SJSA1 (cell line): Measurements from ENCODE around the gene FRMD4B. TPM values are rescaled to one million over a fixed set of nuclear protein-coding genes. Genes with fewer than 3 reads are reported as not detected.
A peak's percentile ranks its signal among the peaks of the same experiment; 100 is the strongest.

Experiments used
- DNase-seq, 2 experiments: peaks; one replicate each; pipeline ENCODE4 v3.0.0-alpha.2; 2015 to 2020; ENCODE audit warnings: low spot score in 2 of 2, low read depth in 1 of 2
- H3K27ac ChIP-seq: fragments of 250-450 bp; sonication (Bioruptor Pico); 2 replicates; pipeline ENCODE4 v1.5.1; 2020; ENCODE audit warnings: mild to moderate bottlenecking, moderate library complexity
- H3K27me3 ChIP-seq: fragments of 250-450 bp; sonication (Bioruptor Pico); replicated peaks from 2 replicates; pipeline ENCODE4 v1.5.1; 2020; ENCODE audit warnings: mild to moderate bottlenecking, moderate library complexity
- H3K36me3 ChIP-seq: fragments of 250-450 bp; sonication (Bioruptor Pico); 2 replicates; pipeline ENCODE4 v1.5.1; 2020; ENCODE audit warnings: mild to moderate bottlenecking
- H3K4me1 ChIP-seq: fragments of 250-450 bp; sonication (Bioruptor Pico); replicated peaks from 2 replicates; pipeline ENCODE4 v1.6.1; 2021; ENCODE audit warnings: mild to moderate bottlenecking
- H3K4me3 ChIP-seq: fragments of 250-450 bp; sonication (Bioruptor Pico); 2 replicates; pipeline ENCODE4 v1.5.1; 2020; ENCODE audit warnings: mild to moderate bottlenecking
- H3K9me3 ChIP-seq: fragments of 250-450 bp; sonication (Bioruptor Pico); replicated peaks from 2 replicates; pipeline ENCODE4 v1.5.1; 2020; ENCODE audit warnings: mild to moderate bottlenecking
- total RNA-seq: library from RNA; depleted of rRNA; stranded (reverse); fragments of >200 nt; shearing (Covaris generic); gene quantifications from 2 replicates; pipeline ENCODE4 v1.2.3, GENCODE V29; 2014

Gene FRMD4B
- total RNA-seq, 1 experiment from 2014 or later, result 1.3 TPM

DNA sequence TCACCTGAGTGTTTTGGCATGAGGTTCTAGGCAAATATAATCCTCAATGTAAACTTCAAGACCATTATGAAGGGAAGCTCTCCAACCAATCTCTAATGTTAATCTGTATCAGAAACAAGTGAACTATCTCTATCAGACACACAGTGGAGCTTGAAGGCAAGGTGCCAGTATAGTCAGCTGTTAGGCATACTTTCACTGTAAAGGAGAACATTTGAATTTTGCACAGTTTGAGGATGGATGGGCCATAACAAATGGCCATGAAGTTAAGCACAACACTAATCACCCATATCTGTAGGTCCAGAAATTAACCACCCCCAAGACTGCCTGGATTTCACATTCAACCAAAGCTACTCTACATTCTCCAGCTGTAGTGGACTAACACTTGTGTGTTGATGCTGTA is 194.4 kb downstream of the FRMD4B start:
- Histone ChIP-seq H3K9me3 (no peaks in the 10 kb centered on the region), H3K27ac (no peak overlapping the region), H3K27me3 (no peaks in the 10 kb centered on the region), H3K4me3 (no peak overlapping the region), H3K4me1 (no peaks in the 10 kb centered on the region), H3K36me3 (no peaks in the 10 kb centered on the region)
- DNase-seq, result no peak

DNA sequence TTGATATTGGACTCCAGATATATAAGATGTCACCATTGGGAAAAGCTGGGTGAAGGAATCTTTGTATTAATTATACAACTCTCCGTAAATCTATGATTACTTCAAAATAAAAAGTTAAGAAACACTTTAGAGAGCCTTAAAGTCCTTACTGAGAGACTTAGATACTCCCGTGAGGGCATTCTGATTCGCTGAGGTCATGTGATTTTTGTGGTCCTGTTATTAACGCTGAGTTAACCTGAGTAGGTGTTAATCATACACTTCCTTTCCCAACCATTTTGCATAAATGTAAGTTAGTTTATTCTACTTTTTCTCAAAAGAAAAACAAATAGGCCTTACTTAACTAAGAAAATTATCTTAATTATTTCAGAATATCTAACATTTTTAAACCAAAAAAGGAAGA is 196.4 kb downstream of the FRMD4B start:
- no peak for DNase-seq
- Histone ChIP-seq H3K27ac (no peak overlapping the region), H3K36me3 (no peaks in the 10 kb centered on the region), H3K27me3 (no peaks in the 10 kb centered on the region), H3K9me3 (no peaks in the 10 kb centered on the region), H3K4me3 (no peak overlapping the region), H3K4me1 (no peaks in the 10 kb centered on the region)

DNA sequence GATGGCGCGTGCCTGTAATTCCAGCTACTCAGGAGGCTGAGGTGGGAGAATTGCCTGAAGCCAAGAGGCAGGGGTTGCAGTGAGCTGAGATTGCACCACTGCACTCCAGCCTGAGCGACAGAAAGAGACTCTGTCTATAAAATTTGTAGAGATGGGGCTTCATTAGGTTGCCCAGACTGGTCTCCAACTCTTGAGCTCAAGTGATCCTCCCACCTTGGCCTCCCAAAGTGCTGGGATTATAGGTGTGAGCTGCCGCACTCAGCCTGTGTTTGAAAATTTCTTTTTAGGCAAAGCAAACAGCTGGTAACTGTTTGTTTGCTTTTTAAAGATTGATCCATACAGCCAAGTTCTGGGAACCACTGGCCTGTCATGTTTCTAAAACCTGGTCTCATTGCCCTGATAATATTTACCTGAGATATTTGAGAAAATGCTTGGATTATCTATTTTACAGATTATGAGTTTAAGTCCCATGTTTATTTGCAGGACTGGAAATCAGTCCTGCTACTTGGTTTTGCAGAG is 199.3 kb downstream of the FRMD4B start:
- no peak overlapping the region for H3K4me3 ChIP-seq
- H3K4me1 ChIP-seq, result peaks cover 17% of the 10 kb centered on the region
- no peaks in the 10 kb centered on the region for H3K9me3 ChIP-seq
- H3K27ac ChIP-seq, result no peak overlapping the region
- no peaks in the 10 kb centered on the region for H3K27me3 ChIP-seq
- no peak for DNase-seq
- no peaks in the 10 kb centered on the region for H3K36me3 ChIP-seq

DNA sequence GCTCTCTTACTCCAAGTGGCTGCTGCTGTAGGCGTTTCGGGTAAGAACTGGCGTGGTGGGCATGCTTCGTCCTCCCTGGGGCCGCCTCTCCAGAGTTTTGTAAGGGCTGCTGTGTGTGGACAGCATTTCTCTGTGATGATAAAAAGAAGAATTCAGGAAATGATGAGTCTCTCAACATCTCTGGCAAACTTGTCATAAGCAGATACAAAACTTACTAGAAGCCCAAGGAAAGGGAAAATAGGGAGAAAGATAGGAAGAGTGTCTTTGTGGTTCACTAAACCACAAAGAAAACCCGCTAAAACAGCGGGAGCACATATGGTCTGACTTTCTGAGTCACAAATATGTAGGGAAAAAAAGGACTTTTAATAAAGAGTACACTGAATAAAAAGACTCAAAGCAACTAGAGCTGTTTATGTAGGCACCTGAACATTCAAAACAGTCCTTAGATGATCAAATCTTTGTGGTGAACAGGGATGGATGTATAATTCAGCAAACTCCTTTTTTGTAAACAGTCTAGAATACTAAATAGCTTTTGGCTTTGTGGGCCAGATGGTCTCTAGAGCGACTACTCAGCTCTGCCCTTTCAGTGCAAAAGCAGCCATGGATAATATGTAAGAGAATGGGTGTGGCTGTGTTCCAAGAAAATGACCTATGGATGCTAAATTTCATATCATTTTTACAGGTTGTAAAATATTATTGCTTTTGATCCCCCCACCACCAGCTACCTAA is 203.1 kb downstream of the FRMD4B start:
- Histone ChIP-seq H3K36me3 (no peaks in the 10 kb centered on the region), H3K27ac (peak overlapping the region; percentile 51), H3K4me3 (no peak overlapping the region), H3K9me3 (no peaks in the 10 kb centered on the region), H3K4me1 (peaks cover 20% of the 10 kb centered on the region), H3K27me3 (no peaks in the 10 kb centered on the region)
- peak; percentile 47 to 52 for DNase-seq

DNA sequence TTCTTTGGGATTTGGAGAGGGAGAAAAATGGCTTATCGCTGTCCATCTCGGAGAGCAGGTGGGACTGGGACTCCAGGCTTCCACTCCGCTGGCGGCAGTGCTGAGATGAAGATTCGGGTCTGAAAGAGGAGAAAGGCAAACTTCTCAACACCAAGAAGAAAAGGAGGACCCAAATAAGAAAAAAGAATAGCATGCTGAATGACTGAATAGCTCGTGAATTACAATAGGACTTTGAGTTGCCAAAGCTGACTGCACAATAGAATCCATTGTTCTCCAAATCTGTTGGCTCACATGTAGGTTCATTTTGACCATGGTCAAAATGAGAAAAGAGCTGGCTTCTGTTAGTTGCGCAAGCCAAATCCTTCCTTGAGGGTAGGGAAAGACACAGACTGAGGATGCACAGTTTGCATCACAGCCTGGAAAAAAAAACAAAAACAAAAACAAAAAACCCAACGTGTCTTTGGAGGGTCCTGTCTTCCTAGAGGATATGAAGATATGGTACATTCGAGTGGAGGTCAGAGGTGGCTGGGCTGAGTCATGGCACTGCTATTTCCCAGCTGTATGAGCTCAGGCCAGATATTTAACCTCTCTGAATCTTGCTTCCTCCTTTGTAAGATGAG is 204.2 kb downstream of the FRMD4B start:
- Histone ChIP-seq H3K27me3 (no peaks in the 10 kb centered on the region), H3K9me3 (no peaks in the 10 kb centered on the region), H3K36me3 (no peaks in the 10 kb centered on the region), H3K27ac (peak overlapping the region; percentile 51), H3K4me1 (peaks cover 20% of the 10 kb centered on the region), H3K4me3 (no peak overlapping the region)
- peak in 1 of 2 experiments; percentile 35 for DNase-seq

DNA sequence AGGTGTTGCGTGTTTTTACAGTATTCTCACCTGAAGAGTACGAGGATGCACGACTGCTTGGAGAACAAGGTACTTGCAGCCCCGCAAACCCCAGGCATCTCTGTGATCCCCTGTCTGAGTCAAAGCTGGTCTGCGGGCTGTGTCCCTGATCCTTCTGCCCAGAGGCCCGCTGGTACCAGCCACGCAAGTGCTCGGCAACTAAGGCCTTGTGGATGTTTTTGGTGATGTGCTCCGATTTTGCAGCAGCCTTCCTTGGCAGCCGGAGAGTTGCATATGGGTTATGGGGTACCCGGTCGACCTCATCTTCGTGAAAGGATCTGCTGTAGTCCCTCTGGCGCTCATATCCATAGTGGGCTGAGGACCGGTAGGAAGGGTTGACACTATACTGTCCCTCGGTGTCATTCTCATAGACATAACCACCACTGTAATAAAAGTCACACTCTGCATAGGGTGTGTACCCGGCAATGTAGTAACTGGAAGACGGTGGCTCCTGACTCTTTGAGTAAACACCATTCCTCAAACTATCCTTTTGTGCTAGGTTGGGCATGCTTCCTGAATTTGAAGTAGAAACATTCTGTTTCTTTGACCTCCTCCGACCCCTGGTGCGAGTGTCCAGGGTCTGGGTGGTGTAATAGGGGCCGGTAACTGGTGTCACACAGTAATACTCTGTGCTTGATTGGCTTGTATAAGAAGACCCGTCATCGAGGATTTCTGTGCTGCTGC is 204.9 kb downstream of the FRMD4B start:
- Histone ChIP-seq H3K4me3 (no peak overlapping the region), H3K36me3 (no peaks in the 10 kb centered on the region), H3K27ac (no peak overlapping the region), H3K9me3 (no peaks in the 10 kb centered on the region), H3K4me1 (peaks cover 20% of the 10 kb centered on the region), H3K27me3 (no peaks in the 10 kb centered on the region)
- no peak for DNase-seq

DNA sequence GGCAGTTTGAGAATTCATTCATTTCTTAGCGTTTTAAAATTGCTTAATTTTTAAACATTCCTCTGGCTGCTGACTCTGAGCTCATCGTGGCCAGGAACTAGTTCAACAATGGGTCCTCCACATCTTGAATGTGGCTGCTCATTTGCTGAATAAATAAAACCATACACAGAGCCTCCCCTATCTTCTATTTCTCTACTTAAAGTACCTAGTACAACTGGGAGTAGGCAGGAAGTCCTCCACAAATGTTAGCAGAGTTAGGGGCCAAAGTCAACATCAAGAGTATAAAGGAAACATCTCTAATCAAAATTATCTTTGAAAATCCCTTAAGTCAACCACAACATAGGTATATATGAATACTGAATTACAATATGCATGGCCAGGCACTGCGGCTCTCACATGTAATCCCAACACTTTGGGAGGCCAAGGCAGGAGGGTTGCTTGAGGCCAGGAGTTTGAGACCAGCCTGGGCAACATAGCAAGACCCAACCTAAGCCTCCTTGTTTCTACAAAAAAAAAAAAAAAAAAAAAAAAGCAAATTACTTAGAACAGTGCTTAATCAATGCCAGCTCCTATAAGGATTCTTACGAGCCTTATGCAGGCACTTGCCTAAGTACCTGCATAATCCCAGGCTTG is 206.0 kb downstream of the FRMD4B start:
- no peaks in the 10 kb centered on the region for H3K27me3 ChIP-seq
- no peak for DNase-seq
- peaks cover 20% of the 10 kb centered on the region for H3K4me1 ChIP-seq
- no peak overlapping the region for H3K4me3 ChIP-seq
- no peak overlapping the region for H3K27ac ChIP-seq
- H3K36me3 ChIP-seq, result no peaks in the 10 kb centered on the region
- H3K9me3 ChIP-seq, result no peaks in the 10 kb centered on the region

DNA sequence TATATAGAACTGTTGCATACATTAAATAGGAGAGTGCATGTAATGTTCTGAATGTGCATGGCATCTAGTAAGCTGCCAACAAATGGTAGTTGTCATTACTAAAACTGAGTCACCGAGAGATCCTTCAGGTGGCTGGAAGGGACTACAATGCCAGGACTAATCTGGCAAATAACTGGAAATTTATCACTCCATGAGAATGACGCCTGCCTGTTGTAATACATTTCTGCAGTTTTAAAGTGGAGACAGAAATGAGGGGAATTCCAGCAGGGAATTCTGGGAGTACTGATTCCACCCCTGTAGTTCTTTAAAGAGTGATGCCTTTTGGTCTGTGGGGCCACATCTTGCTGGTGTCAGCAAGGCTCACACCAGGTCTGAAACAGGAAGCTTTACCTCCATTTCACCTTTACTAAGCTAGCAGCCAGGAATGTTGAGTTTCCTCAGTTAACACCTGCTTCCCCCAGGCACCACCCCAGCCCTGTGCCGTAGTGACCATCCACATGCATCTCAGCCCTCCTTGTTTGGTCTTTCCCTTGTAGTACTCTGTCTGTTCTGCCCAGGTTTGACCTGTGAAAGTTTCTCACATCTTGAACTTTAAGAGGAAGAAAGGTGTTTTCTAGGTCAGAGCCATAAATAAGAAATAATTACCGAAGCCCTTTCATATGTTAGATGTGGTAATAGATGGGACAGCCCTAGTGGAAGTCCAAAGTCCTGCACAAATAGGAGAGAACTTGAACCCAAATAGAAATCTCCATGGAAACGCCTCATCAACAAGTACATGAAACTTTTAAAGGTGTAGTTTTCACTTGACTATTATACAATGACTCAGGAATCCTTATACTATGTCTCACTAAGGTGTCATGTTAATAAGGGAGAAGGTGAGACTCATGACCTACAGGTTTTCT is 206.8 kb downstream of the FRMD4B start:
- Histone ChIP-seq H3K36me3 (no peaks in the 10 kb centered on the region), H3K27me3 (no peaks in the 10 kb centered on the region), H3K27ac (no peak overlapping the region), H3K4me1 (peaks cover 20% of the 10 kb centered on the region), H3K9me3 (no peaks in the 10 kb centered on the region), H3K4me3 (no peak overlapping the region)
- DNase-seq, result no peak

DNA sequence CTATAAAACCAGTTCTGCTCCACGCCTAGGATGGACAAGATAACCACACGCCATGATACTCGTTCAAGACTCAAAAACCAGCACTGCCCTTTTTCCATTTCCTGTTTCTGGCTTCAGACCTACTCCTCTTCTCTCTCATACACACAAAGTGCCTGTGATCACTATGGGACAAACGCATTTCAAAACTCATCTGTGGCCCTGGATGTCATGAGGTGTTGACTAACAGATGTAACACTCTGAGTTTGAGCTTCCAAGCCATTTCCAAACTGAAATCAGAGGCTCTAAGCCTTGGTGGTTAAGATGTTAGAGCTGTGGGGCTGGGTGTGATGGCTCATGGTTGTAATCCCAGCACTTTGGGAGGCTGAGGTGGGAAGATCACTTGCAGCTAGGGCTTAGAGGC is 207.8 kb downstream of the FRMD4B start:
- DNase-seq, result no peak
- no peak overlapping the region for H3K27ac ChIP-seq

DNA sequence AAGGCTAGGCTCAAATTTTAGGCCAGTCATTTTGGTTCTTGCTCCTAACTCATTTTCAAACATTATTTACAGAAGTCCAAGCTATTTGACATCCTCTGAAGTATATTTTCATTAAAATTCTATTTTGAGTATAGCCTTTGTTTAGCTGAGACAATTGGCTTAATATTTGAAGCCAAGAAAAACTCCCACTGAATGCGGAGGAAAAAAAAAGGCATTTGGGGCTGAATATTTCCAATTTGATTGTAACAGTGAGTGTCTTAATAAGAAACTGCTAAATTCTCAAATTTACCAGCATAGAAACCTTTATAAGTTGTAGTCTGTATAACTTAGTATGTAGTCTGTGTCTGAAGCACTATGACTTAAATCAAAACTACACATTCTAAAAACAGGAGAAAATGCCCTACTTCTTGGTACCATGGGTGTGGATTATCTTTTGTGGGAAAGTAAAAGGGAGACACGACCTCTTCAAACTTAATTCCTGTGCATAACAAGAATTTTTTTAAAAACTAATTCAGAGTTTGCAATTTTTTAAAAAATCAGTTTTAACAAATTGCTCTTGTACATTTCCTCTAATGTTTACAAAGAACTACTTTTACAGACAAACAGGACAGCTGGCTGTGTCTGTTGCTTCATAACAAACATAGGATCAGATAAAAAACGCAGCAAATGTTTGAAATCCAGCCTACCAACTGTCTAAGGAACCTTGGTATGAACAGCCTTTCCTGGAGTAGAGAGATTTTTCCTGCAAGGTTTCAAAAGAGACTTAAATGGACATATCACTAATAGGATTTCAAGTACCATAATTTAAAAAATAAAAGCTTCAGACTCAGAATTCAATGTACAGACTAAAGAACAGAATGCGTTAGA is 210.8 kb downstream of the FRMD4B start:
- H3K27me3 ChIP-seq, result no peaks in the 10 kb centered on the region
- H3K9me3 ChIP-seq, result no peaks in the 10 kb centered on the region
- no peak for DNase-seq
- H3K27ac ChIP-seq, result no peak overlapping the region
- no peaks in the 10 kb centered on the region for H3K4me1 ChIP-seq
- no peaks in the 10 kb centered on the region for H3K36me3 ChIP-seq
- H3K4me3 ChIP-seq, result no peak overlapping the region

More for the DNA sequence above, 207.8 kb downstream of the FRMD4B start:
- Histone ChIP-seq H3K9me3 (no peaks in the 10 kb centered on the region), H3K27me3 (no peaks in the 10 kb centered on the region), H3K4me3 (no peak overlapping the region), H3K36me3 (no peaks in the 10 kb centered on the region), H3K4me1 (peaks cover 18% of the 10 kb centered on the region)

DNA sequence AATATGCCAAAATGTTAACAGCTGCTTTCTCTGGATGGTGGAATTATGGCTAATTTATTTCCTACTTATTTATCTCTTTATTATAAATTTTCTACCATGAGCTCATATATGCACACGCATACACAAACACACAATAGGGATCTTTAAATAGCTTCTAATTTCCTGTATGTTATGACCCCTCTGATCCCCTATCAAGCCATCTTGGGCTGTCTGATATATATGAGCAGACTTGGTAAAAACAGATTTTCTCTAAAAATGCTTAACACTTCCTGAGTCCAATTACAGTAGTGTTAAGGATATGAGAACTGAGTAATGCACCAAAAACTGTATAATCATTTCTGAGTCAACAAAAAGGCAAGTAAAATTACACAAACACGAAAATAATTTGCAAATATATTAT is 211.4 kb downstream of the FRMD4B start:
- Histone ChIP-seq H3K9me3 (no peaks in the 10 kb centered on the region), H3K4me3 (no peak overlapping the region), H3K4me1 (no peaks in the 10 kb centered on the region), H3K27me3 (no peaks in the 10 kb centered on the region), H3K36me3 (no peaks in the 10 kb centered on the region), H3K27ac (no peak overlapping the region)
- DNase-seq, result no peak

DNA sequence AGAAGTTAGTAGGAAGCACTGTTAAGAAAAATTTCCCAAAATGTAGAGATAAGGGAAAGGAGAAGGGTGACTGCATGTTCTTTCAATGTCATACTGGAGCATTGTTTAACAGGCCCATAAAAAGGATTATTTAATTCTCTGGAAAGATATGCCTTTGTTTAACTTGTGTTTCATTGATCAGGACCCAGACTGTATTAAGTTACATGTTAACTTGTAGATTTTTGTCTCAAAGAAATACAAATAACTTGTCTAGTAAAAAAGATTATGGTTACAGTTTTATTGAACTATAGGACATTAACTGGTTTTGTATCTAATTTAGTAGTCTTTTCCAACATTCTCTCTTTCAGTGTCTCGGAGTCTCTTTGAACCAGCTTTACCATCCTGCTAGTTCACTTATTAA is 213.8 kb downstream of the FRMD4B start:
- no peaks in the 10 kb centered on the region for H3K4me1 ChIP-seq
- no peaks in the 10 kb centered on the region for H3K9me3 ChIP-seq
- no peaks in the 10 kb centered on the region for H3K36me3 ChIP-seq
- no peak for DNase-seq
- no peaks in the 10 kb centered on the region for H3K27me3 ChIP-seq
- H3K27ac ChIP-seq, result no peak overlapping the region
- no peak overlapping the region for H3K4me3 ChIP-seq
